ENCODE measurements around the gene PHLDB2.

PHLDB2 gene

DNA sequence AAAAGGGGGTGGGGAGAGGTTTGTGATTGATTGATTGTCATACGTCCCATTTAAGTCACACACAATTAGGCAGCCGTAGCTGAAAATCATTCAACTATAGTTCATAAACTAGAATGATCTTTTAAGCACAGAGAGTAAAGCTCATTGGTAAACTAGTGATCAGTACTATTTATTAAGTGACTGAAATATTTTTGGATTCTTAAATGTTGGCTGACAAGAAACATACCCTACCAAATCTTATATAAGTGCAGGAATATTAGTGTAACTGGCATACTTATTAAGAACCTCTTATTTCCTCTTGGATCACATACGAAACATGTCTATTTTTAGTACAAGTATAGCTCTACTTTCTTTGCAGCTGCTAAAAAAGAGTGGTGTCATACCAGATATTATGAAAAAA, 111.3 kb downstream of the PHLDB2 start:
- no peak overlapping the region for H3K4me3 ChIP-seq (ENCODE audit: low read depth, low read length)
- TF ChIP-seq, protein P1, sequence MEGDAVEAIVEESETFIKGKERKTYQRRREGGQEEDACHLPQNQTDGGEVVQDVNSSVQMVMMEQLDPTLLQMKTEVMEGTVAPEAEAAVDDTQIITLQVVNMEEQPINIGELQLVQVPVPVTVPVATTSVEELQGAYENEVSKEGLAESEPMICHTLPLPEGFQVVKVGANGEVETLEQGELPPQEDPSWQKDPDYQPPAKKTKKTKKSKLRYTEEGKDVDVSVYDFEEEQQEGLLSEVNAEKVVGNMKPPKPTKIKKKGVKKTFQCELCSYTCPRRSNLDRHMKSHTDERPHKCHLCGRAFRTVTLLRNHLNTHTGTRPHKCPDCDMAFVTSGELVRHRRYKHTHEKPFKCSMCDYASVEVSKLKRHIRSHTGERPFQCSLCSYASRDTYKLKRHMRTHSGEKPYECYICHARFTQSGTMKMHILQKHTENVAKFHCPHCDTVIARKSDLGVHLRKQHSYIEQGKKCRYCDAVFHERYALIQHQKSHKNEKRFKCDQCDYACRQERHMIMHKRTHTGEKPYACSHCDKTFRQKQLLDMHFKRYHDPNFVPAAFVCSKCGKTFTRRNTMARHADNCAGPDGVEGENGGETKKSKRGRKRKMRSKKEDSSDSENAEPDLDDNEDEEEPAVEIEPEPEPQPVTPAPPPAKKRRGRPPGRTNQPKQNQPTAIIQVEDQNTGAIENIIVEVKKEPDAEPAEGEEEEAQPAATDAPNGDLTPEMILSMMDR (IDR thresholded peaks at IDR 0.05; ENCODE audit: low read depth, low read length, missing control alignments) = no peak
- no peak for DNase-seq (ENCODE audit: low read depth)

GRCh38 chr3:111971533-111972130, 112.6 kb downstream of the PHLDB2 start:
- no peak for DNase-seq (ENCODE audit: low read depth)

DNA sequence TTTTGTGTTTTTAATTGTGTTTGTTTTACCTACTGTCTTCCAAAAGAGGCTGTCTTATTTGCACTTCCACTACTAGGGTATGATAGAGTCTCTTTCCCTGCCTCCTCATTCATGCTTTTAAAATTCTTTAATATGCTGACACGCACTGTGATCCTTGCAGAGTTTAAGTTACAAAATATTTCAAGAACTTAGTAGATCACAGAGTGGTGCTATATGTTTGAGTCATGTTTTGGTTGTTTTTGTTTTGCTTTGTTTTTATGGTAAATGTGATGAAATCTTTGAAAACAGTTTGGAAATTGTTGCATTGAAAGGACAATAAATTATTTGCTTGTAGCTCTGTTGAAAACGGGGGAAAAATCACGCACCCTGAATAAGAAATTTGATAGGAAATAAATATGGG, 113.8 kb downstream of the PHLDB2 start:
- no peak overlapping the region for H3K4me3 ChIP-seq (ENCODE audit: low read depth, low read length)
- no peak for DNase-seq (ENCODE audit: low read depth)
- TF ChIP-seq, protein P1 (IDR thresholded peaks at IDR 0.05; ENCODE audit: low read depth, low read length, missing control alignments) = no peak

More at GRCh38 chr3:111971533-111972130, 112.6 kb downstream of the PHLDB2 start:
- no peak overlapping the region for H3K4me3 ChIP-seq (ENCODE audit: low read depth, low read length)
- TF ChIP-seq, protein P1 (IDR thresholded peaks at IDR 0.05; ENCODE audit: low read depth, low read length, missing control alignments) = no peak

- DNase-seq (ENCODE audit: low read depth) = no peak
- TF ChIP-seq, protein P1 (IDR thresholded peaks at IDR 0.05; ENCODE audit: low read depth, low read length, missing control alignments) = no peak
- no peak overlapping the region for H3K4me3 ChIP-seq (ENCODE audit: low read depth, low read length)
These were observed 116.1 kb downstream of the PHLDB2 start for GRCh38 chr3:111975131-111975530.

DNA sequence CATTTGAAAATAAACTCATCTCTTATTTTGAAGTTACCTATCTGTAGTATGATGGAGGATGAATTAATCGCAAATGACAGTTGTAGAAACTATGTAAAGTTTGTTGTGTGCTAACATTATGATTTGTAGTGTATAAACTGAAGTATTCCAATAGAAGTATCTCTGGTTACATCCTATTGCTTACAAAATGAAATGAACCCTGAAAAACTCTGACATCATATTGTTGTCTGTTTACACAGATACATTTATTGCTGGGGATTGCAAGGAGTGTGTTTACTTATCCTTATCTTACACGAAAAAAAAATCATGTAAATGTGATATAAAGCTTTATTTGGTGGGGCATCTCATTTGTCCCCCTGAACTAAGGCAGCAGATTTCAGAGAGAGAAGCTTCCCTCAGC, 117.2 kb downstream of the PHLDB2 start:
- TF ChIP-seq, protein P1 (IDR thresholded peaks at IDR 0.05; ENCODE audit: low read depth, low read length, missing control alignments) = no peak
- DNase-seq (ENCODE audit: low read depth) = no peak
- H3K4me3 ChIP-seq (ENCODE audit: low read depth, low read length) = no peak overlapping the region

GRCh38 chr3:111978583-111979433, 119.7 kb downstream of the PHLDB2 start, which contains the start of gene ABHD10:
ABHD10 (plus strand) TSS chr3:111979026; CDS start chr3:111979062, 36 bp downstream.
- DNase-seq (ENCODE audit: low read depth) = peak; percentile 96
- TF ChIP-seq, protein P1 (IDR thresholded peaks at IDR 0.05; ENCODE audit: low read depth, low read length, missing control alignments) = no peak

More at GRCh38 chr3:111978583-111979433, 119.7 kb downstream of the PHLDB2 start, which contains the start of gene ABHD10:
- H3K4me3 ChIP-seq (ENCODE audit: low read depth, low read length) = peak within 1 kb of the TSS; percentile 99

Data from GM12864 (cell line).